Osteoblast (primary cell): ENCODE results near the gene TRIM14. TPM values are rescaled to one million over a fixed set of nuclear protein-coding genes. Genes with fewer than 3 reads are reported as not detected.

ENCODE experiments used
- DNase-seq: peaks from one replicate; pipeline ENCODE4 v3.0.0; 2011; ENCODE audit warnings: low spot score, mixed read lengths; ENCODE audit not compliant: insufficient read length; ENCODE audit errors: missing footprints
- H2AFZ ChIP-seq: 2 replicates; pipeline ENCODE4 v1.6.0; 2011; ENCODE audit warnings: mild to moderate bottlenecking, low read length
- H3K27ac ChIP-seq: 2 replicates; pipeline ENCODE4 v1.5.1; 2011; ENCODE audit warnings: mild to moderate bottlenecking, low read depth, low read length, moderate library complexity
- H3K27me3 ChIP-seq: 2 replicates; pipeline ENCODE4 v1.6.0; 2012; ENCODE audit warnings: mild to moderate bottlenecking, control low read depth, inconsistent platforms, low read length, moderate library complexity; ENCODE audit not compliant: insufficient read depth
- H3K36me3 ChIP-seq: 2 replicates; pipeline ENCODE4 v1.5.1; 2011; ENCODE audit warnings: mild to moderate bottlenecking, low read length, control low read depth, moderate library complexity; ENCODE audit not compliant: insufficient read depth
- H3K4me1 ChIP-seq: 2 replicates; pipeline ENCODE4 v1.5.1; 2011; ENCODE audit warnings: mild to moderate bottlenecking, low read length, control low read depth, moderate library complexity; ENCODE audit not compliant: insufficient read depth
- H3K4me2 ChIP-seq: 2 replicates; pipeline ENCODE4 v1.6.0; 2011; ENCODE audit warnings: mild to moderate bottlenecking, low read length; ENCODE audit not compliant: insufficient read depth
- H3K4me3 ChIP-seq: fragments of 200-600 bp; sonication (generic); 3 replicates; pipeline ENCODE4 v1.5.1; 2012; ENCODE audit warnings: mild to moderate bottlenecking, low read length, inconsistent platforms; ENCODE audit not compliant: insufficient read depth
- H3K79me2 ChIP-seq: 2 replicates; pipeline ENCODE4 v1.6.0; 2012; ENCODE audit warnings: mild to moderate bottlenecking, low read length, control low read depth, inconsistent platforms; ENCODE audit not compliant: insufficient read depth
- H3K9me3 ChIP-seq: 2 replicates; pipeline ENCODE4 v1.5.1; 2011; ENCODE audit warnings: low read depth, low read length, control low read depth
- H4K20me1 ChIP-seq: 2 replicates; pipeline ENCODE4 v1.6.0; 2012; ENCODE audit warnings: mild to moderate bottlenecking, low read length, control low read depth; ENCODE audit not compliant: insufficient read depth
- CTCF ChIP-seq: IDR thresholded peaks from 2 replicates; pipeline ENCODE4 v1.5.1; 2011; ENCODE audit warnings: mild to moderate bottlenecking, low read depth, low read length, moderate library complexity; ENCODE audit errors: extremely low read depth
- total RNA-seq: library from RNA; depleted of rRNA; stranded (reverse); fragments of >200 nt; gene quantifications from 2 replicates; pipeline ENCODE4 v1.2.3, GENCODE V29; 2012

Gene TRIM14
- total RNA-seq, 1 donor: 1.1 TPM

GRCh38 chr9:98095401-98095800, 23.6 kb downstream of the TRIM14 start:
- Histone ChIP-seq H3K27me3 (no peaks in the 10 kb centered on the region), H3K4me3 (no peak overlapping the region), H3K79me2 (no peaks in the 10 kb centered on the region), H3K36me3 (no peaks in the 10 kb centered on the region), H3K4me2 (no peak overlapping the region), H2AFZ (no peak overlapping the region), H3K4me1 (no peaks in the 10 kb centered on the region), H4K20me1 (no peaks in the 10 kb centered on the region), H3K27ac (no peak overlapping the region), H3K9me3 (no peaks in the 10 kb centered on the region)
- no peak for TF ChIP-seq CTCF
- DNase-seq: no peak

GRCh38 chr9:98094851-98095250, 24.2 kb downstream of the TRIM14 start:
- Histone ChIP-seq H3K27me3 (no peaks in the 10 kb centered on the region), H3K36me3 (no peaks in the 10 kb centered on the region), H3K79me2 (no peaks in the 10 kb centered on the region), H3K4me2 (no peak overlapping the region), H2AFZ (no peak overlapping the region), H3K4me3 (no peak overlapping the region), H3K27ac (no peak overlapping the region), H3K9me3 (no peaks in the 10 kb centered on the region), H4K20me1 (no peaks in the 10 kb centered on the region), H3K4me1 (no peaks in the 10 kb centered on the region)
- DNase-seq: no peak
- no peak for TF ChIP-seq CTCF

GRCh38 chr9:98094316-98094715, 24.7 kb downstream of the TRIM14 start:
- Histone ChIP-seq H3K4me2 (no peak overlapping the region), H3K9me3 (no peaks in the 10 kb centered on the region), H2AFZ (no peak overlapping the region)

GRCh38 chr9:98092613-98092931, 26.4 kb downstream of the TRIM14 start:
- H3K27ac ChIP-seq: no peak overlapping the region
- no peak overlapping the region for H3K4me3 ChIP-seq
- no peak for DNase-seq
- no peaks in the 10 kb centered on the region for H3K36me3 ChIP-seq
- H4K20me1 ChIP-seq: no peaks in the 10 kb centered on the region
- no peaks in the 10 kb centered on the region for H3K9me3 ChIP-seq
- no peaks in the 10 kb centered on the region for H3K27me3 ChIP-seq
- TF ChIP-seq CTCF: no peak
- no peaks in the 10 kb centered on the region for H3K4me1 ChIP-seq
- H2AFZ ChIP-seq: no peak overlapping the region
- no peaks in the 10 kb centered on the region for H3K79me2 ChIP-seq
- no peak overlapping the region for H3K4me2 ChIP-seq

More at GRCh38 chr9:98094316-98094715, 24.7 kb downstream of the TRIM14 start:
- H3K27ac ChIP-seq: no peak overlapping the region
- no peak for TF ChIP-seq CTCF
- H3K79me2 ChIP-seq: no peaks in the 10 kb centered on the region
- H3K4me3 ChIP-seq: no peak overlapping the region
- no peak for DNase-seq
- H3K27me3 ChIP-seq: no peaks in the 10 kb centered on the region
- no peaks in the 10 kb centered on the region for H3K36me3 ChIP-seq
- no peaks in the 10 kb centered on the region for H4K20me1 ChIP-seq
- H3K4me1 ChIP-seq: no peaks in the 10 kb centered on the region
